Prostate gland (tissue), 2 donors: ENCODE measurements around the gene HAGH. TPM values are rescaled to one million over a fixed set of nuclear protein-coding genes. Genes with fewer than 3 reads are reported as not detected.

Source experiments
- DNase-seq: peaks from one replicate; pipeline ENCODE4 v3.0.0-alpha.2; 2019; ENCODE audit warnings: low spot score
- H3K27ac ChIP-seq, 2 donors: fragments of 200-600 bp; sonication (generic); 2 replicates each; pipeline ENCODE4 v1.5.1; 2017 to 2019
- H3K27me3 ChIP-seq: fragments of 200-600 bp; sonication (generic); replicated peaks from 2 replicates; pipeline ENCODE4 v1.5.1; 2019; ENCODE audit not compliant: insufficient read depth
- H3K36me3 ChIP-seq, 2 donors: fragments of 200-600 bp; sonication (generic); 1 replicate in 1 of 2; 2 replicates in 1 of 2; pipeline versions ENCODE4 v1.5.1 to v1.8.1; 2017 to 2019
- H3K4me1 ChIP-seq: fragments of 200-600 bp; sonication (generic); replicated peaks from 2 replicates; pipeline ENCODE4 v1.5.1; 2019
- H3K4me3 ChIP-seq, 2 donors: fragments of 200-600 bp; sonication (generic); 2 replicates each; pipeline ENCODE4 v1.5.1; 2017 to 2019
- H3K9me3 ChIP-seq: fragments of 200-600 bp; sonication (generic); 2 replicates; pipeline ENCODE4 v1.5.1; 2017
- POLR2A ChIP-seq: fragments of 450-650 bp; IDR thresholded peaks from one replicate; pipeline ENCODE4 v1.6.1; 2016; ENCODE audit warnings: antibody characterized with exemption, mild to moderate bottlenecking
- POLR2AphosphoS5 ChIP-seq: sonication (generic); formaldehyde crosslinking; IDR thresholded peaks from one replicate; pipeline ENCODE4 v1.6.1; 2017; ENCODE audit warnings: antibody characterized with exemption
- WGBS: methylation state at CpG from one replicate; pipeline ENCODE4 v1.1.5; 2018; 5-methylcytosine and 5-hydroxymethylcytosine counted together
- intact Hi-C: fragments of 100-400 bp; cut with DNase I; formaldehyde crosslinking; loops from one replicate; pipeline ENCODE4 v1.14.2; 2022
- total RNA-seq, 2 donors: library from RNA; depleted of rRNA; stranded (reverse); fragments of >200 nt; gene quantifications; one replicate each; pipeline ENCODE4 v1.1.0, GENCODE V29; 2016
- TF ChIP-seq, protein P1 (sequence below), 4 experiments: fragments of 200-600 bp in 2 of 4; fragments of 450-650 bp in 2 of 4; sonication (generic) in 2 of 4; IDR thresholded peaks; 1 replicate in 3 of 4; 2 replicates in 1 of 4; pipeline ENCODE4 v1.5.1; 2016 to 2019; ENCODE audit warnings: antibody characterized with exemption in 4 of 4, mild to moderate bottlenecking in 2 of 4, moderate library complexity in 2 of 4

Gene HAGH
- total RNA-seq, 2 donors from 2014 or later = 98.6 to 145 TPM

DNA sequence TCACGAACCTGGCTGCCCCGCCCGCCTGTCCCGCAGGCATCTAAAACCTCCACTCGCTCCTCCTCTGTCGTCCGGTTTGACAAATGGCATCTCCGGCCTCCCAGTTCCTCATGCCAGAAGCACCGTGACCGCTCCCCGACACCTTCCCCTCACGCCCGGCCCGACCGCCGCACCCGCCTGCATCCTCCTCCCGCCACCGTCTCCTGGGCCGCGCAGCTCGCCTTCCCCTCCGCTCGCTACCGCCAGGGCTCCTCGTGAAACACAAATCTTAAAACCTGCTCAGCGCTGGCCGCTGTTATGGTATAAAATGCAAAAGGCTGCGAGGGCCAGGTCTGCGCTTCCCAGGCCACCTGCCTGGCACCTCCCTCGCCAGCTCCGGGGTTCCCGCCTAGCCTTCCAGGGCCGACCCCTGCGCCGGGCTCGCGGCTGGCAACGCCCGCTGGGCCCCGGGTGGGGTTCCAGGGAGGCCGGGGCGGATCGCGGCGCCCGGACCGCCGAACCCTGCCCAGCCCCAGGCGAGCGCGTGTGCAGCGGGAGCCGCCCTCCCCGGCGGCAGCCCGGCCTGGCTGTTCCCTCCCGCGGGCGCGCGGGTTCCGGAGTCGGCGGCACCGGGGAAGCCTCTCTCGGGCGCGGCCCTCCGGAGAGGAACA lies 44.7 kb downstream of the HAGH start:
- Histone ChIP-seq H3K9me3 (no peaks in the 10 kb centered on the region), H3K4me3 (peak overlapping the region; percentile 86 to 98), H3K27ac (peak overlapping the region; percentile 72 to 83), H3K36me3 (peaks cover 10 to 14% of the 10 kb centered on the region in 2 donors), H3K4me1 (peaks cover 14% of the 10 kb centered on the region), H3K27me3 (no peaks in the 10 kb centered on the region)
- no peak for DNase-seq
- TF ChIP-seq POLR2A (no peak), POLR2AphosphoS5 (no peak)
- TF ChIP-seq, protein P1, sequence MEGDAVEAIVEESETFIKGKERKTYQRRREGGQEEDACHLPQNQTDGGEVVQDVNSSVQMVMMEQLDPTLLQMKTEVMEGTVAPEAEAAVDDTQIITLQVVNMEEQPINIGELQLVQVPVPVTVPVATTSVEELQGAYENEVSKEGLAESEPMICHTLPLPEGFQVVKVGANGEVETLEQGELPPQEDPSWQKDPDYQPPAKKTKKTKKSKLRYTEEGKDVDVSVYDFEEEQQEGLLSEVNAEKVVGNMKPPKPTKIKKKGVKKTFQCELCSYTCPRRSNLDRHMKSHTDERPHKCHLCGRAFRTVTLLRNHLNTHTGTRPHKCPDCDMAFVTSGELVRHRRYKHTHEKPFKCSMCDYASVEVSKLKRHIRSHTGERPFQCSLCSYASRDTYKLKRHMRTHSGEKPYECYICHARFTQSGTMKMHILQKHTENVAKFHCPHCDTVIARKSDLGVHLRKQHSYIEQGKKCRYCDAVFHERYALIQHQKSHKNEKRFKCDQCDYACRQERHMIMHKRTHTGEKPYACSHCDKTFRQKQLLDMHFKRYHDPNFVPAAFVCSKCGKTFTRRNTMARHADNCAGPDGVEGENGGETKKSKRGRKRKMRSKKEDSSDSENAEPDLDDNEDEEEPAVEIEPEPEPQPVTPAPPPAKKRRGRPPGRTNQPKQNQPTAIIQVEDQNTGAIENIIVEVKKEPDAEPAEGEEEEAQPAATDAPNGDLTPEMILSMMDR (IDR thresholded peaks at IDR 0.05) = peak in 1 of 4 experiments; percentile 7
- intact Hi-C loops = no loop called here
- under 1% methylated on average over 51 of the region's 70 CpGs for WGBS

DNA sequence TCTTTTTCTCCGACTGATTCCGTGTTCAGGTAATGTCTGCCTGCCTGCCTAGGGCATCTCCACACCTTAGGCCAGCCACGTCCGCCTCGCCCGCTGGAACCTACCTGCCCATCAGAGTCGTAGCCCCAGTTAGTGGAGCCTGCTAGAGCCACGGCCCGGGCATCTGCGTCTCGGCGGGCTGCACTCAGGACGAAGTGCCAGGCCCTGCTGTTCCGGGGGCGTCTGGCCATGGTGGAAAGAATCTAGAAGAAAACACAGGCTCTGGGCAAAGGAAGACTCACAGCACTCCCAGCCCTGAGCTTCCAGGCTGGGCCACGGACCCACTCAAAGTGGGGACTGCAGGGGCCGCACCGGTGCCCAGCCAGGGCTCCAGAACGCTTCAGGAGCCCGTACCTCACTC lies 45.4 kb downstream of the HAGH start:
- Histone ChIP-seq H3K27ac (peak overlapping the region; percentile 72 to 83), H3K4me3 (peak overlapping the region; percentile 86 to 98), H3K36me3 (peaks cover 12 to 17% of the 10 kb centered on the region in 2 donors), H3K27me3 (no peaks in the 10 kb centered on the region), H3K9me3 (no peaks in the 10 kb centered on the region), H3K4me1 (peaks cover 14% of the 10 kb centered on the region)
- TF ChIP-seq POLR2AphosphoS5 (no peak), POLR2A (no peak)
- TF ChIP-seq, protein P1 (IDR thresholded peaks at IDR 0.05) = no peak
- 57% methylated on average over 20 of the region's 20 CpGs for WGBS
- no peak for DNase-seq
- intact Hi-C loops = no loop called here

DNA sequence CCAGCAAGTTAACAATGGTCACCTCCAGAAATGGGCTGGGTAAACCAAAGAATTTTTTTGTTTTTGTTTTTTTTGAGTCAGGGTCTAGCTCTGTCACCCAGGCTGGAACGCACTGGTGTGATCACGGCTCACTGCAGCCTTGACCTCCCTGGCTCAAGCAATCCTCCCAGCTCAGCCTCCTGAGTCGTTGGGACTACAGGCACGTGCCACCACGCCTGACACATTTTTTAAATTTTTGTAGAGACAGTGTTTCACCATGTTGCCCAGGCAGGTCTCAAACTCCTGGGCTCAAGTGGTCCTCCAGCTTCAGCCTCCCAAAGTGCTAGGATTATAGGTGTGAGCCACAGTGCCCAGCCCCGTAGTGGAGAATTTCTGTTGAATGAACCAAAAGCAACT lies 46.0 kb downstream of the HAGH start:
- Histone ChIP-seq H3K4me1 (peaks cover 14% of the 10 kb centered on the region), H3K9me3 (no peaks in the 10 kb centered on the region), H3K4me3 (no peak overlapping the region), H3K27ac (no peak overlapping the region), H3K36me3 (peaks cover 12 to 23% of the 10 kb centered on the region in 2 donors), H3K27me3 (no peaks in the 10 kb centered on the region)
- 67% methylated on average over 6 of the region's 6 CpGs for WGBS
- intact Hi-C loops = no loop called here
- DNase-seq = no peak
- TF ChIP-seq, protein P1 (IDR thresholded peaks at IDR 0.05) = no peak
- TF ChIP-seq POLR2AphosphoS5 (no peak), POLR2A (no peak)

DNA sequence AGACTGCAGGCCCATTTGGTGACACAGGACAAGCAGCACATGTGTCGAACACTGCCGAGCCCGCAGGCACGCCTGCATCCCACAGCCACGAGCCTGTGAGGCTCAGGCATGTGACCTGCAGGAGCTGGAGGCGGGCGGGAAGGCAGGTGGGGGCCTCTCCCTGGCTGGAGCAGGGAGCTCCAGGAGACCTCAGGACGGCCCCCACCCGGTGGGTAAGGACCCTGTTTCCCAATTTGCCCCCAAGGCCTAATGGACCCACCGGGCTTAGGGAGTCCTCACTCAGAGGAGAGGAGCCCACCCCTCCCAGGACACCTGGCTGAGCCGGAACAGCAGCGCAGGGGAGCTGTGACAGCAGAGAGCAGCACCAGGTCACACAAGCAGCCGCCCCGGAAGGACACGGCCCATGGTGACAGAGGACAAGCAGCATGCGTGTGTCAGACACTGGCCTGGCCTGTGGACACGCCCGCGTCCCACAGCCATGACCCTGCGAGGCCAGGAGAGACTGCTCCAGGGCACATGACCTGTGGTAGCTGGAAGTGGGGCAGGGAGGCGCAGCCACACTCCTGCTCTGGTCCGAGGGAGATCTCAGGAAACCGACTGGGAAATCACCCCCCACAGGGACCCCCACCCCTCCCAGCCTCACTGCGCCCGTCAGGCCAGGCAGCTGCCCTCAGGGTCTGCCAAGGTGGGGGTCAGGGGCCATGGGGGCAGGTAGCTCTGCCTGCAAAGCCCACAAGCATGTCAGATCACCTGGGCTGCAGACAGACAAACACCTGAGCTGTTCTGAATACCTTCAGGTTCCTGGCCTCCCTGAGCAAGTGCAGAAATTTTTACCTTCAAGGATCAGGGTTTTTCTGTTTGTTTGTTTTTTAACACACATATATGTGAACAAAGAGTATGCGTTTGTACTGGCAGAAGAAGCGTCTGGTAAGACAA lies 46.6 kb downstream of the HAGH start:
- Histone ChIP-seq H3K36me3 (peaks cover 12 to 24% of the 10 kb centered on the region in 2 donors), H3K27ac (no peak overlapping the region), H3K27me3 (no peaks in the 10 kb centered on the region), H3K9me3 (no peaks in the 10 kb centered on the region), H3K4me1 (peaks cover 14% of the 10 kb centered on the region), H3K4me3 (no peak overlapping the region)
- intact Hi-C loops = no loop called here
- DNase-seq = no peak
- 80% methylated on average over 27 of the region's 27 CpGs for WGBS
- TF ChIP-seq POLR2AphosphoS5 (no peak), POLR2A (no peak)
- TF ChIP-seq, protein P1 (IDR thresholded peaks at IDR 0.05) = no peak
